IMR-90 (cell line): ENCODE results near the gene EAF1. TPM values are rescaled to one million over a fixed set of nuclear protein-coding genes. Genes with fewer than 3 reads are reported as not detected.

Experiments used
- ATAC-seq: fragments of 200-7000 bp; cut with Tn5 transposase; 2 replicates; pipeline ENCODE4 v1.9.1; 2020; ENCODE audit warnings: low read depth, mild to moderate bottlenecking, moderate library complexity
- BruUV-seq: library from RNA; stranded (reverse); fragments of 400-500 nt; replicated peaks from 2 replicates; lab custom pipeline; 2021; lab: Mats Ljungman, UMichigan
- CTCF ChIA-PET: fragments of 300-600 bp; formaldehyde crosslinking; extraction: SDS; loops from one replicate; lab custom pipeline; 2021; ENCODE audit warnings: antibody characterized with exemption; lab: Yijun Ruan, JAX
- POLR2A ChIA-PET: fragments of 300-600 bp; sonication (Branson Sonifier 250); formaldehyde crosslinking; loops from one replicate; lab custom pipeline; 2022; ENCODE audit warnings: antibody characterized with exemption; ENCODE audit not compliant: unreplicated experiment; lab: Charles Lee
- DNase-seq: peaks from one replicate; pipeline ENCODE4 v3.0.0; 2013
- H2AFZ ChIP-seq: replicated peaks from 2 replicates; pipeline ENCODE3; 2013; ENCODE audit warnings: low read length, mild to moderate bottlenecking; ENCODE audit not compliant: poor library complexity
- H2AK5ac ChIP-seq: 2 replicates; pipeline ENCODE4 v1.6.1; 2013; ENCODE audit warnings: low read depth, low read length, inconsistent platforms
- H2AK9ac ChIP-seq: replicated peaks from 2 replicates; pipeline ENCODE3; 2013; ENCODE audit warnings: mild to moderate bottlenecking, low read depth, low read length, moderate library complexity; ENCODE audit not compliant: poor library complexity
- H2BK120ac ChIP-seq: 2 replicates; pipeline ENCODE4 v1.6.1; 2013; ENCODE audit warnings: low read depth, low read length, inconsistent platforms
- H2BK15ac ChIP-seq: 3 replicates; pipeline ENCODE4 v1.6.1; 2013; ENCODE audit warnings: low read depth, low read length, inconsistent platforms
- H2BK20ac ChIP-seq: 2 replicates; pipeline ENCODE4 v1.6.1; 2013; ENCODE audit warnings: low read depth, mild to moderate bottlenecking, inconsistent platforms, low read length, moderate library complexity
- H2BK5ac ChIP-seq: 2 replicates; pipeline ENCODE4 v1.6.1; 2013; ENCODE audit warnings: mild to moderate bottlenecking, low read depth, low read length, inconsistent platforms; ENCODE audit not compliant: poor library complexity, severe bottlenecking
- H3K14ac ChIP-seq: replicated peaks from 2 replicates; pipeline ENCODE4 v1.6.1; 2013; ENCODE audit warnings: low read depth, low read length, inconsistent platforms
- H3K18ac ChIP-seq: 2 replicates; pipeline ENCODE4 v1.6.1; 2013; ENCODE audit warnings: low read depth, low read length, control low read depth
- H3K23ac ChIP-seq: 2 replicates; pipeline ENCODE4 v1.6.1; 2013; ENCODE audit warnings: low read depth, low read length, inconsistent platforms
- H3K27ac ChIP-seq: 2 replicates; pipeline ENCODE4 v1.5.1; 2013; ENCODE audit warnings: mild to moderate bottlenecking, control low read depth, low read length; ENCODE audit not compliant: insufficient read depth
- H3K27me3 ChIP-seq: 2 replicates; pipeline ENCODE4 v1.6.1; 2013; ENCODE audit warnings: low read length; ENCODE audit not compliant: control insufficient read depth, insufficient read depth
- H3K36me3 ChIP-seq: 2 replicates; pipeline ENCODE4 v1.6.1; 2013; ENCODE audit warnings: low read length, mixed read lengths; ENCODE audit not compliant: control insufficient read depth, insufficient read depth
- H3K4ac ChIP-seq: 2 replicates; pipeline ENCODE4 v1.6.1; 2013; ENCODE audit warnings: low read depth, low read length, inconsistent platforms
- H3K4me1 ChIP-seq: 2 replicates; pipeline ENCODE4 v1.6.1; 2013; ENCODE audit warnings: low read length, mixed read lengths; ENCODE audit not compliant: control insufficient read depth, insufficient read depth
- H3K4me2 ChIP-seq: 2 replicates; pipeline ENCODE4 v1.6.1; 2013; ENCODE audit warnings: low read depth, mild to moderate bottlenecking, control low read depth, low read length, moderate library complexity
- H3K4me3 ChIP-seq: 2 replicates; pipeline ENCODE4 v1.5.1; 2013; ENCODE audit warnings: low read depth, mild to moderate bottlenecking, control low read depth, low read length, moderate library complexity; ENCODE audit not compliant: insufficient read depth
- H3K56ac ChIP-seq: 2 replicates; pipeline ENCODE4 v1.6.1; 2013; ENCODE audit warnings: low read length, inconsistent platforms; ENCODE audit not compliant: insufficient read depth; ENCODE audit errors: extremely low read depth
- H3K79me1 ChIP-seq, 2 experiments: 2 replicates each; pipeline ENCODE4 v1.6.1; 2013; ENCODE audit warnings: low read length in 2 of 2, inconsistent platforms in 1 of 2, low read depth in 1 of 2
- H3K9ac ChIP-seq: 2 replicates; pipeline ENCODE4 v1.6.1; 2013; ENCODE audit warnings: low read depth, low read length, control low read depth
- H3K9me1 ChIP-seq: 2 replicates; pipeline ENCODE4 v1.6.1; 2013; ENCODE audit warnings: low read length, inconsistent platforms; ENCODE audit not compliant: insufficient read depth
- H3K9me3 ChIP-seq: 2 replicates; pipeline ENCODE4 v1.6.1; 2013; ENCODE audit warnings: low read length; ENCODE audit not compliant: control insufficient read depth, insufficient read depth
- H4K20me1 ChIP-seq: 2 replicates; pipeline ENCODE4 v1.6.1; 2013; ENCODE audit warnings: low read length, inconsistent platforms; ENCODE audit not compliant: insufficient read depth
- H4K5ac ChIP-seq: 2 replicates; pipeline ENCODE4 v1.6.1; 2013; ENCODE audit warnings: mild to moderate bottlenecking, low read depth, low read length, control low read depth
- H4K8ac ChIP-seq, 2 experiments: 2 replicates each; pipeline ENCODE4 v1.6.1; 2013; ENCODE audit warnings: low read depth in 2 of 2, low read length in 2 of 2, control low read depth in 1 of 2, inconsistent platforms in 1 of 2
- H4K91ac ChIP-seq: 2 replicates; pipeline ENCODE4 v1.6.1; 2013; ENCODE audit warnings: low read depth, low read length, inconsistent platforms; ENCODE audit not compliant: insufficient read depth
- CHD1 ChIP-seq: IDR thresholded peaks from 2 replicates; pipeline ENCODE4 v1.6.1; 2012; ENCODE audit warnings: low read depth, low read length, improper control_type of control experiment
- CTCF ChIP-seq: conservative IDR thresholded peaks from 2 replicates; pipeline ENCODE4 v1.5.1; 2012; ENCODE audit warnings: mild to moderate bottlenecking, low read depth, low read length, improper control_type of control experiment
- FOS ChIP-seq: fragments of 150-350 bp; IDR thresholded peaks from 2 replicates; pipeline ENCODE4 v1.6.1; 2016; ENCODE audit warnings: low read depth, low read length
- MXI1 ChIP-seq: IDR thresholded peaks from 2 replicates; pipeline ENCODE4 v1.6.1; 2012; ENCODE audit warnings: low read depth, mild to moderate bottlenecking, low read length, moderate library complexity, borderline replicate concordance
- NFE2L2 ChIP-seq: fragments of 150-350 bp; IDR thresholded peaks from 2 replicates; pipeline ENCODE4 v1.6.1; 2016; ENCODE audit warnings: low read depth, mild to moderate bottlenecking, low read length
- POLR2A ChIP-seq: IDR thresholded peaks from 2 replicates; pipeline ENCODE4 v1.6.1; 2012; ENCODE audit warnings: mild to moderate bottlenecking, low read depth, low read length
- RAD21 ChIP-seq: IDR thresholded peaks from 2 replicates; pipeline ENCODE4 v1.6.1; 2012; ENCODE audit warnings: low read length, improper control_type of control experiment
- RFX5 ChIP-seq: IDR thresholded peaks from 2 replicates; pipeline ENCODE4 v1.8.0; 2012; ENCODE audit warnings: low read depth, mild to moderate bottlenecking, low read length, moderate library complexity
- SMC3 ChIP-seq: fragments of 150-350 bp; IDR thresholded peaks from 2 replicates; pipeline ENCODE4 v1.6.1; 2016; ENCODE audit warnings: low read depth, mild to moderate bottlenecking, antibody characterized with exemption, low read length, moderate library complexity
- WGBS, 2 experiments: methylation state at CpG; one replicate each; pipeline versions ENCODE4 v1.1.5 to v1.1.7; 2013; ENCODE audit warnings: missing lambda C conversion rate in 2 of 2; ENCODE audit not compliant: insufficient read length in 1 of 2; ENCODE audit errors: extremely low coverage in 2 of 2; 5-methylcytosine and 5-hydroxymethylcytosine counted together
- dilution Hi-C: fragments of 300-500 bp; cut with HindIII; formaldehyde crosslinking; loops from one replicate; pipeline ENCODE4 v1.14.3; 2018; ENCODE audit warnings: low sequenced_read_pairs; ENCODE audit not compliant: unreplicated experiment
- in situ Hi-C: fragments of 300-500 bp; cut with MboI; formaldehyde crosslinking; loops from 3 replicates; pipeline ENCODE4 v1.14.3; 2019; ENCODE audit warnings: low sequenced_read_pairs, inconsistent platforms, mixed read lengths
- intact Hi-C: fragments of 100-400 bp; cut with micrococcal nuclease; formaldehyde crosslinking; loops from 2 replicates; pipeline ENCODE4 v1.10.0; 2022
- polyA plus RNA-seq, 3 experiments: library from polyadenylated mRNA; depleted of rRNA; stranded (reverse); fragments of >200 nt; gene quantifications; 2 replicates each; pipeline ENCODE4 v1.2.3, GENCODE V29; 2012; ENCODE audit warnings: low replicate concordance in 1 of 3
- total RNA-seq: library from RNA; depleted of rRNA; stranded (reverse); fragments of >200 nt; gene quantifications from 2 replicates; pipeline ENCODE4 v1.2.3, GENCODE V29; 2012

Gene EAF1
- total and polyA plus RNA-seq, 2 of the 4 experiments (the other 2 are of a cell fraction) = 7.0 to 21.3 TPM

GRCh38 chr3:15409239-15409638 is 18.2 kb upstream of the EAF1 start:
- Histone ChIP-seq H3K27ac (no peak overlapping the region), H3K4me3 (no peak overlapping the region), H3K4me1 (no peaks in the 10 kb centered on the region), H2AK5ac (no peak overlapping the region), H4K5ac (no peak overlapping the region), H3K9me1 (no peaks in the 10 kb centered on the region), H3K18ac (no peak overlapping the region), H2AK9ac (no peak overlapping the region), H2BK5ac (no peak overlapping the region), H3K56ac (no peak overlapping the region), H4K8ac (no peak overlapping the region), H3K79me1 (no peaks in the 10 kb centered on the region; a peak in 1 of 4 replicates), H4K20me1 (no peaks in the 10 kb centered on the region), H3K36me3 (peaks cover 23% of the 10 kb centered on the region), H3K4me2 (no peak overlapping the region), H3K27me3 (no peaks in the 10 kb centered on the region), H4K91ac (no peak overlapping the region), H2BK15ac (no peak overlapping the region), H3K23ac (no peak overlapping the region), H3K9ac (no peak overlapping the region), H2AFZ (no peak overlapping the region), H3K9me3 (no peaks in the 10 kb centered on the region), H3K14ac (no peak overlapping the region), H2BK20ac (no peak overlapping the region), H3K4ac (no peak overlapping the region), H2BK120ac (no peak overlapping the region)
- CTCF ChIA-PET = no interaction called here
- BruUV-seq = no TSS peak
- POLR2A ChIA-PET = no interaction called here
- TF ChIP-seq NFE2L2 = no peak
- no peak for TF ChIP-seq CHD1
- no peak for TF ChIP-seq CTCF
- no peak for TF ChIP-seq FOS
- no peak for TF ChIP-seq SMC3
- no peak for TF ChIP-seq MXI1
- TF ChIP-seq RFX5 = no peak
- TF ChIP-seq POLR2A = no peak
- TF ChIP-seq RAD21 = no peak
- no CpG with 5 or more reads among the region's 3 CpGs for WGBS, 2 experiments
- ATAC-seq = no peak
- dilution Hi-C loops (no loop called here), intact Hi-C loops (loop anchor here (10.0 kb wide), 1 partner anchor 304 kb away; no protein-coding TSS in a partner anchor), in situ Hi-C loops (no loop called here)
- no peak for DNase-seq
